Stimulated activated CD8-positive, alpha-beta memory T cell treated with anti-CD3 and anti-CD28 coated beads, Interleukin-12 subunit alpha, Interleukin-12 subunit beta, amount 100 ng/mL, for 24 hours (primary cell): Measurements from ENCODE around the gene ARHGEF1.

Experiments used
- DNase-seq: peaks from one replicate; pipeline ENCODE4 v3.0.0-alpha.2; 2020; ENCODE audit errors: extremely low read depth

The ARHGEF1 gene

GRCh38 chr19:41883821-41884733 is 1.1 kb downstream of the ARHGEF1 start:
- peak; percentile 77 for DNase-seq

- DNase-seq: no peak
Observed at GRCh38 chr19:41886761-41887710, 4.1 kb downstream of the ARHGEF1 start.

- peak; percentile 72 for DNase-seq
Observed at GRCh38 chr19:41887711-41888382, 4.9 kb downstream of the ARHGEF1 start.

GRCh38 chr19:41888926-41889325 is 5.9 kb downstream of the ARHGEF1 start:
- DNase-seq: no peak

- DNase-seq: no peak
Observed at GRCh38 chr19:41889896-41890295, 6.9 kb downstream of the ARHGEF1 start.

GRCh38 chr19:41890936-41891335 is 8.0 kb downstream of the ARHGEF1 start:
- no peak for DNase-seq

- DNase-seq: no peak
Observed at GRCh38 chr19:41892173-41892902, 9.4 kb downstream of the ARHGEF1 start.

GRCh38 chr19:41893899-41894298 is 10.9 kb downstream of the ARHGEF1 start:
- DNase-seq: no peak

GRCh38 chr19:41894350-41894749 is 11.4 kb downstream of the ARHGEF1 start:
- DNase-seq: no peak

GRCh38 chr19:41895745-41896580 is 13.0 kb downstream of the ARHGEF1 start:
- DNase-seq: no peak

- no peak for DNase-seq
Observed at GRCh38 chr19:41896581-41896942, 13.6 kb downstream of the ARHGEF1 start.

GRCh38 chr19:41897181-41897580 is 14.2 kb downstream of the ARHGEF1 start:
- DNase-seq: no peak

- no peak for DNase-seq
Observed at GRCh38 chr19:41897820-41898219, 14.8 kb downstream of the ARHGEF1 start.

GRCh38 chr19:41898235-41898634 is 15.3 kb downstream of the ARHGEF1 start:
- DNase-seq: no peak

GRCh38 chr19:41901707-41902360 is 18.9 kb downstream of the ARHGEF1 start:
- no peak for DNase-seq

- DNase-seq: no peak
Observed at GRCh38 chr19:41902594-41902993, 19.6 kb downstream of the ARHGEF1 start.

- DNase-seq: no peak
Observed at GRCh38 chr19:41903193-41903953, 20.4 kb downstream of the ARHGEF1 start.

GRCh38 chr19:41904118-41904870 is 21.3 kb downstream of the ARHGEF1 start:
- no peak for DNase-seq
